Hematopoietic multipotent progenitor cell treated with erythropoietin and hydrocortisone succinate and interleukin-3 and kit ligand, for 4 days (in vitro differentiated cells): ENCODE results near the gene RASSF1.

Experiments
- DNase-seq: peaks from one replicate; pipeline ENCODE4 v3.0.0-alpha.2; 2015

RASSF1 gene

GRCh38 chr3:50341996-50342650, 1.5 kb upstream of the RASSF1 start:
- DNase-seq = no peak

DNA sequence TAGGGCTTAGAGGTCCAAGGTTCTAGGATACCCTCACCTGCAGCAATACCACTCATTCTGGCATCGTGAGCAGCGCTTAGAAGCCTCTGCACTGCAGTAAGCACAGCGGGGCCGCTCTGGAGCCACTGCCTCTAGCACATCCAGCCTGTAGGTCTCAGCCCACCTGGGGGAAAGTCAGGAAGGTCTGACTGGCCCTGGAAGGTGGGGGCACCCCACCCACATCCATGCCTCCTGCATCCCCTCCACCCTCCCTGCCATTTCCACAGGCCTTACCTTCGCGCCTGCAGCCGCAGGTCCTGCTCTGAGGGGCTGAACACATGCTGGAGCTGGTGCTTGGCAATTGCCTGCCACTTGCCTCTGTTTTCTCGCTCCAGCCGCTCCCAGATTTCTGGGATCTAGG, 901 bp upstream of the RASSF1 start:
- DNase-seq = no peak

- DNase-seq = peak; percentile 47
These were observed 539 bp downstream of the RASSF1 start for GRCh38 chr3:50340147-50340447.

GRCh38 chr3:50339485-50340146, 1.0 kb downstream of the RASSF1 start:
- no peak for DNase-seq

DNA sequence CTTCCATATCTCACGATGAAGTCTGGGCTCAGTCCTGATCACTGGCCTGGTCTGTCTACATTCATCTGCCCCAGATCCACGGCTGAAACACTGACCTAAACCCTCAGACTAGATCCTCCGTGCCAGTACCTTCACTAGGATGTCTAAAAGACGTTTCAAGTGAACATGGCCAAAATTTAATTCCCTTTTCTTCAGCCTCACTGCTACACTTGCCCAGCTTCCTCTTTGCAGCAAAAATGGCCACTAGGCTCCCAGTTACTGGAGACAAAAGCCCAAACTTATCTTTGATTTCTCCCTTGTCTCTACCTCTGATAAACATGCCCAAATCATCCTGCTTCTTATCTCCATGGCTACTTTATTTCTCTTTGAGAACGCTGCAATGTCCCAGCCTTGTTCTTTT, 1.7 kb downstream of the RASSF1 start:
- DNase-seq = peak; percentile 79

DNA sequence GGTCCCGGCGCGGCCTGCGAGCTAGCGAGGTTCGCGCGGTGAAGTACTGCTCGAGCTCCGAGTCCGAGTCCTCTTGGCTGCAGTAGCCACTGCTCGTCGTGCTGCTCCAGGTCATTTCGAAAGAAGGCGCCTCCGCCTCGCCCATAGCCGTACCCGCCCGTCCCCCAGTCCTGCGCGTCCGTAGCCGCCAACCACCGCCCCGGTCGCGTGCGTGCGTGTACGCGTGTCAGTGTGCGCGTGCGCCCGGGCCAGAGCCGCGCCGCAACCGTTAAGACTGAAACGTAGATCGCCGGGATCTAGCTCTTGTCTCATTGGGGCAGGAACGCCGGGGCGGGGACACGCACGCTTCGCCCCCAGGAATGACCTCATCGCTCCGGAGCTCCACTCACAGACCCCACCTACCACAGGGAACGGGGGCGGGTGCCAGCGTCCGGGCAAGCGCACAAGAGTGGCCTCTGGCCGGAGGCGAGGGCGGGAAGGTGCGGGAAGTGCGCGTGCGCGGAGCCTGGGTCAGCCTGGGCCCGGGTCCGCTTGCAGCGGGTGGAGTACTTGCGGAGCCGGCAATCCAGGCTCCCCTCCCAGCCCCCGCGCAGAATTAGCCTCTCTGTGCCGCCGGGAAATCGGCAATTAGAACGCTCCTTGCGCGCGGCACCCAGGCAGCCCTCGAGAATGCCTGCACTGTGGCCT, 3.3 kb downstream of the RASSF1 start:
- DNase-seq = peak; percentile 100

GRCh38 chr3:50336452-50337174, 4.0 kb downstream of the RASSF1 start:
- DNase-seq = no peak

- DNase-seq = no peak
These were observed 6.1 kb downstream of the RASSF1 start for GRCh38 chr3:50334339-50335075.

DNA sequence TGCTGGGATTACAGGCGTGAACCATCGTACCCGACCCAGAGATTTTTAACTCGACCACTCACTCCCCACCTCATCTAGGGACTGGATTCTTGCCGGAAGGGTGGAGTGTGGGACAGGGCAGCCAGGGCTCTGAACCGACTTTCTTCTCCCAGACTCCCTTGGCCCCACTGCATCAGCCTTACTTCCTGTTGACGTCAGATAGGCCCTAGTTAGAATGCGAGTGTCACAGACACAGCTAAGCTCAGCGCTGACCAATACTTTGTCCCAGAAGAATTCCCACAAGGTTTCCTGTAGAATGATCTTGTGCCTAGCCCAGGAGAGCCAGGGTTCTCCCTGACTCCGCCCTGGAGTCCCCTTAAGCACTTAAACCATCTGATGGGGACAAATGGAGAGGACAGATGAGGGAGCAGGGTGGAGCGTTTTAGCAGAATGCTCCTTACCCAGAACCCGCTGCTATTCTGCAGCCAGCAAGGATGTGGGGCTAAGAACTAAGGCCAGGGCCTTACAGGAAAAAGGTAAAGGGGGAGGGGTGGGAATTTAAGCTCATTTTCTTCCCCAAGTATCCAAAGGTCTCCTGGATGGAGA, 6.8 kb downstream of the RASSF1 start:
- no peak for DNase-seq

DNA sequence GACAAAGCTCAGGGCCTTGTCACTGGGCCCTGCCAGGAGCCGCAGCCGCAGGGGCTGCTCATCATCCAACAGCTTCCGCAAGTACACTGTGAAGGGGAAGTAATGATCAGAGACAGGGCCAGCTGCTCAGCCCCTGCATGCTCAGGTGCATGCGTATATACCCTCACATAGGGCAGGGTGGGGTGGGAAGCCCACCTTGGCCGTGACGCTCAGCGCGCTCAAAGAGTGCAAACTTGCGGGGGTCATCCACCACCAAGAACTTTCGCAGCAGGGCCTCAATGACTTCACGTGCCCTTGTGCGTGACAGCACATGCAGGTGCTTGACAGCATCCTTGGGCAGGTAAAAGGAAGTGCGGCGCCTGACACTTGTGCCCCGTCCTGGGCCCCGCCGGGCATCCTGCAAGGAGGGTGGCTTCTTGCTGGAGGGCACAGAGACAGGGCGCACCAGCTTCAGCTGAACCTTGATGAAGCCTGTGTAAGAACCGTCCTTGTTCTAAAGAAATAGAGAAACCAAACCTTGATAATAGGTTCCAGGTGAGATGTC, 9.2 kb downstream of the RASSF1 start:
- DNase-seq = no peak

- DNase-seq = no peak
These were observed 10.3 kb downstream of the RASSF1 start for GRCh38 chr3:50330330-50330729.

- peak; percentile 99 for DNase-seq
These were observed 12.5 kb downstream of the RASSF1 start, which contains the start of gene TUSC2 for GRCh38 chr3:50327943-50328691. TSS of gene TUSC2 (minus strand) at chr3:50328223. CDS start at chr3:50328099, 124 bp downstream.

GRCh38 chr3:50327129-50327528, 13.5 kb downstream of the RASSF1 start:
- no peak for DNase-seq

DNA sequence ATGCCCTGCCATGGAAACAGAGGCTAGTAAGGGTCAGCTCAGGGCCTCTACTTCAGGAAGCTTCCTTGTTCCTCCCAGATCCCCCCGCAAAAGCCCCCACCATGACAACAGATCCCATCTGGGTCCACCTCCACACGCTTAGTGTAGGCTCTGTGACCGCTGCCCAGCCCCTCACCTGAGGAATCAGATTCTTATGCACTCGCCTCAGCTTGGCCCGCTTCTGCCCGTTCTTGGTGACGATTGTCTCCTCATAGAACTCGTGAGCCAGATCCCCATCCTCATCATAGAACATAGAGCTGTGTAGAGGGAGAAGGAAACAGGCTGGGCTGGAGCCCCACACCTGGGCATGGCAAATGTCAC, 14.5 kb downstream of the RASSF1 start:
- no peak for DNase-seq

DNA sequence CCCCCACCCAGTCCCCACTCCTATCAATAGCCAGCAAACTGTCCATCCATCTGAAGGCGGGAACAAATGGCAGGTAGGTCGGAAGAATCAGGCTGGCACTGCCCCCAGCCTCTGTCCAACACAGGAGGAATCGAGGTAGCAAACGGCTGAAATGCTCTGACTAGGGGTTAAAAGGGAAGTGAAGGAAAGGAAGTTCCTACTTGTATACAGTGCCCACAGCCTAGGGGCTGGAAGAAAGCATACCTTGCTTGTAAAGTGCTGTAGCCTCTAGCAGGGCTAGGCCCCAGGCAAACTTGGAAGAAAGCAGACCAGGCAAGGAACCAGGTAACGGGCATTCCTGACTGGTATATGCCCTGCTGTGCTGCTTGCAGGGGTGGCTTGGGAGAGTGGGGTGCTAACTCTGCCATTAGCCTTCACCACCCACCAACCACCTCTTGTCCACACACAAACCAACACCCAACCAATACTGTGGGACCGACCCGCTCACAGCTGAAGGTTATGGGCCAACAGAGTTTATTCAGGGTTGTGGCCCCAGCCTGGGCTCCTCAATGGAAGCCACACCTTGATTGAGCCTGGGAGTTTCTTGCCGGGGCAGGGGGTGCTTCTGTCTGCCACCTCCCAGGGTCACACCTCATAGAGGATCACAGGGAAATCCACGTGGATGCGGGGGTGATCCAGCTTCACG, 15.0 kb downstream of the RASSF1 start:
- no peak for DNase-seq

- DNase-seq = no peak
These were observed 15.5 kb downstream of the RASSF1 start for GRCh38 chr3:50325113-50325480.

- peak; percentile 86 for DNase-seq
These were observed 16.1 kb downstream of the RASSF1 start for GRCh38 chr3:50324351-50325112.

- no peak for DNase-seq
These were observed 16.9 kb downstream of the RASSF1 start for GRCh38 chr3:50323614-50324199.

GRCh38 chr3:50323092-50323600, 17.5 kb downstream of the RASSF1 start:
- DNase-seq = no peak
